ENCODE results near the gene ZBTB8B.
A peak's percentile ranks its signal among the peaks of the same experiment; 100 is the strongest.
"Not testable (repeated sequence)": the region's sequence is repeated elsewhere in the genome, so short reads cannot be mapped to it uniquely, and the experiment has no call there.

Gene ZBTB8B

GRCh38 chr1:32470431-32470830 is 5.6 kb downstream of the ZBTB8B start:
- no peak for DNase-seq

- DNase-seq = peak in 1 of 4 experiments; percentile 34
These were observed 6.3 kb downstream of the ZBTB8B start for GRCh38 chr1:32470991-32471694.

GRCh38 chr1:32471695-32472362 is 7.0 kb downstream of the ZBTB8B start:
- no peak for DNase-seq

GRCh38 chr1:32472966-32473365 is 8.1 kb downstream of the ZBTB8B start:
- not testable (repeated sequence) for DNase-seq

- no peak for DNase-seq
These were observed 10.1 kb downstream of the ZBTB8B start for GRCh38 chr1:32474954-32475353.

GRCh38 chr1:32480003-32480402 is 15.1 kb downstream of the ZBTB8B start:
- DNase-seq = no peak

GRCh38 chr1:32480761-32481160 is 15.9 kb downstream of the ZBTB8B start:
- DNase-seq = no peak

GRCh38 chr1:32481788-32482187 is 16.9 kb downstream of the ZBTB8B start:
- DNase-seq = not testable (repeated sequence)

GRCh38 chr1:32485554-32486255 is 20.8 kb downstream of the ZBTB8B start:
- no peak for DNase-seq

- no peak for DNase-seq
These were observed 21.7 kb downstream of the ZBTB8B start for GRCh38 chr1:32486463-32487113.

- DNase-seq = no peak
These were observed 22.3 kb downstream of the ZBTB8B start for GRCh38 chr1:32487182-32487581.

GRCh38 chr1:32489774-32490454 is 25.0 kb downstream of the ZBTB8B start:
- DNase-seq = no peak

- no peak for DNase-seq
These were observed 26.5 kb downstream of the ZBTB8B start for GRCh38 chr1:32491386-32491785.

GRCh38 chr1:32494196-32494595 is 29.3 kb downstream of the ZBTB8B start:
- DNase-seq = no peak

GRCh38 chr1:32494711-32495337 is 30.0 kb downstream of the ZBTB8B start:
- DNase-seq = no peak

- peak in 2 of 4 experiments; percentile 6 to 15 for DNase-seq
These were observed 31.3 kb downstream of the ZBTB8B start for GRCh38 chr1:32496127-32496526.

GRCh38 chr1:32498751-32499150 is 33.9 kb downstream of the ZBTB8B start:
- DNase-seq = no peak

GRCh38 chr1:32500387-32501209 is 35.7 kb downstream of the ZBTB8B start:
- DNase-seq = peak; percentile 85 to 95 (median 90)

- DNase-seq = no peak
These were observed 37.0 kb downstream of the ZBTB8B start for GRCh38 chr1:32501865-32502264.

- no peak for DNase-seq
These were observed 38.3 kb downstream of the ZBTB8B start for GRCh38 chr1:32503153-32503552.

GRCh38 chr1:32507021-32507420 is 42.1 kb downstream of the ZBTB8B start:
- no peak for DNase-seq
